GM23248 (cell line): Measurements from ENCODE around the gene OAF.

Experiments
- EZH2 ChIP-seq: fragments of 200-600 bp; sonication (generic); IDR thresholded peaks from 2 replicates; pipeline ENCODE4 v1.6.1; 2018; ENCODE audit warnings: antibody characterized with exemption, mild to moderate bottlenecking; ENCODE audit not compliant: insufficient read depth, poor library complexity, severe bottlenecking
- EZH2phosphoT487 ChIP-seq: fragments of 200-600 bp; sonication (generic); IDR thresholded peaks from 2 replicates; pipeline ENCODE4 v1.6.1; 2018; ENCODE audit warnings: antibody characterized with exemption, moderate library complexity, mild to moderate bottlenecking, low read depth; ENCODE audit not compliant: insufficient read depth

- TF ChIP-seq EZH2 (no peak), EZH2phosphoT487 (no peak)
Measured at GRCh38 chr11:120271672-120272071, 60.8 kb downstream of the OAF start.
